Cardiac fibroblast (primary cell): Measurements from ENCODE around the gene DNAH7.
A peak's percentile ranks its signal among the peaks of the same experiment; 100 is the strongest.

ENCODE experiments used
- DNase-seq, 2 donors: peaks; one replicate each; pipeline versions ENCODE4 v3.0.0 to v3.0.0-alpha.2; 2010; ENCODE audit warnings: low read depth in 2 of 2
- H3K4me3 ChIP-seq, 2 donors: replicated peaks in 1 of 2; 1 replicate in 1 of 2; 2 replicates in 1 of 2; pipeline ENCODE4 v1.5.1; 2011; ENCODE audit warnings: low read depth in 2 of 2, low read length in 2 of 2, mild to moderate bottlenecking in 2 of 2, moderate library complexity in 1 of 2
- TF ChIP-seq, protein P1 (sequence below): IDR thresholded peaks from one replicate; pipeline ENCODE4 v1.5.1; 2011; ENCODE audit warnings: low read depth, mild to moderate bottlenecking, low read length, inconsistent platforms

Gene DNAH7

DNA sequence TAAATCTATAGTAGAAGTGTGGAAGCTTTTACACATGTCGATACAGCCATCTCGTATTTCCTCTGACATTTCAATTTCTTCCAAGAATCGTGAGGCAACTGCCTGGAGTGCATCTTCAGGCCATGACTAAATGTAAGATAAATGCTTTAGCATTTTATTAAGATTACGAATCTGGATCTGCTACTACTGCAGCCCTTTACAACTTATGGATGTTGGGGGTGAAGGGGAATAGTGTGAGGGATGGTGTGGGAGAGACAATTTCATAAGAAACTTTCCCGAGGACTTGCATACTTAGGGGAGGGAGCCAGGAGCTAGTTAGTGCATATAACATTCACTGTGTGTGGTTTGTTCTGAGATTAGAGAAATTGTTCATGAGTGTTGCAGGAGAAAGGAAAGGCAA lies 206.8 kb downstream of the DNAH7 start:
- peak; percentile 28 to 57 for DNase-seq
- TF ChIP-seq, protein P1, sequence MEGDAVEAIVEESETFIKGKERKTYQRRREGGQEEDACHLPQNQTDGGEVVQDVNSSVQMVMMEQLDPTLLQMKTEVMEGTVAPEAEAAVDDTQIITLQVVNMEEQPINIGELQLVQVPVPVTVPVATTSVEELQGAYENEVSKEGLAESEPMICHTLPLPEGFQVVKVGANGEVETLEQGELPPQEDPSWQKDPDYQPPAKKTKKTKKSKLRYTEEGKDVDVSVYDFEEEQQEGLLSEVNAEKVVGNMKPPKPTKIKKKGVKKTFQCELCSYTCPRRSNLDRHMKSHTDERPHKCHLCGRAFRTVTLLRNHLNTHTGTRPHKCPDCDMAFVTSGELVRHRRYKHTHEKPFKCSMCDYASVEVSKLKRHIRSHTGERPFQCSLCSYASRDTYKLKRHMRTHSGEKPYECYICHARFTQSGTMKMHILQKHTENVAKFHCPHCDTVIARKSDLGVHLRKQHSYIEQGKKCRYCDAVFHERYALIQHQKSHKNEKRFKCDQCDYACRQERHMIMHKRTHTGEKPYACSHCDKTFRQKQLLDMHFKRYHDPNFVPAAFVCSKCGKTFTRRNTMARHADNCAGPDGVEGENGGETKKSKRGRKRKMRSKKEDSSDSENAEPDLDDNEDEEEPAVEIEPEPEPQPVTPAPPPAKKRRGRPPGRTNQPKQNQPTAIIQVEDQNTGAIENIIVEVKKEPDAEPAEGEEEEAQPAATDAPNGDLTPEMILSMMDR = no peak

DNA sequence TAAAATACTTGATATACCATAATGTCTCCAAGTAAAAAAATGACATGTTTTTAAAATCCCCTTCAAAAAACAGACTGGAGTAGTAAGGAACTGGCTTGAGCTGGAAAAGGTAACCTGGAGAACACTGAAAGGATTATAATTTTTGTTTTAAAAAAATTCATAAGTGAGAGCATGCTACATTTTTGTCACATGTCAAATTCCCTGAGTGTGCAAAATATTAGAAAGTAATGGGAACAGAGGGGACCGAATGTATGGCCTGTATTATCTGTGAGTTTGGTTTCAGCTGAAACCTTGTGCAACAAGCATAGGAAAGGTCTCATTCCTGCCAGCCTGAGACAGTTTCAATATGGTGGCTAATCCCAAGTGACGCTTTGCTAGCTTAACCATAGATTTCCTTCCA lies 209.1 kb downstream of the DNAH7 start:
- TF ChIP-seq, protein P1 = no peak
- no peak for DNase-seq

More for the DNA sequence above, 206.8 kb downstream of the DNAH7 start:
- no peak overlapping the region for H3K4me3 ChIP-seq

DNA sequence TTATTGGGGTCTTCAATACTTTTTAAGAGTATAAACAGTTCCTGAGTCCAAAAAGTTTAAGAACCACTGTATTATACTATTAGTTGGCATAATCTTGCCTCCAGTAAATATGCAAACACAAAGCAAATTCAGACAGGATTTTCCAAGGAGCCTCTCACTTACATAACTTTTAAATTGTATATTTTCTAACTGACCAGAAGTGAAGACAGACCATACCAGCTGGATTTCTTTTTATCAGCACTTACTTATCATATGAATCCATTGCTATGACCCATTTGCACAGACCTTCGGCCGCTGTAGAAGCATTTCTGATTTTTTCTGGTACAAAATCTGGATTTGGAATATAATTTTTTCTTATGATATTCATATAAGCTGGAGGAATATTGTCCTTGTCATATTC lies 211.5 kb downstream of the DNAH7 start:
- TF ChIP-seq, protein P1 = no peak
- DNase-seq = no peak
- H3K4me3 ChIP-seq = no peak overlapping the region

More for the DNA sequence above, 209.1 kb downstream of the DNAH7 start:
- no peak overlapping the region for H3K4me3 ChIP-seq

DNA sequence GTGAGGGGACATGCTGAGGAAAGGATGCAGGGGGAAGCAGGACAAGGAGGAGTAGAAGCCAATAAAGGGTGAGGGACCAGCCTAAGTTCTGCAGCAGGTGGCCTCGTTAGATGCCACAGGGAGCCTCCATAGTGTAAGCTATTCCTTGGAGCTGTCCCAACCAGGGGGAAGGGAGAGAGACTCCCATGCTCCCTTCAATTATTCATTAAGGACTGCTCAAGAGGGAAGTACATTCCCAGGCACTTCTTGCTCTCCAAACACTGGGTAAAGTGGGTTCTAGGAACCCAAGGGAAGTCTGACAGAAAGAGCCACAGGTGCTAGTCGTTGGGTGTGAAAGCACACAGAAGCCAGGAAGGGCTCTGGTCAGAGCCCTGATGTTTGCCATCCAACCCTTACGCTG lies 217.9 kb downstream of the DNAH7 start:
- TF ChIP-seq, protein P1 = no peak

DNA sequence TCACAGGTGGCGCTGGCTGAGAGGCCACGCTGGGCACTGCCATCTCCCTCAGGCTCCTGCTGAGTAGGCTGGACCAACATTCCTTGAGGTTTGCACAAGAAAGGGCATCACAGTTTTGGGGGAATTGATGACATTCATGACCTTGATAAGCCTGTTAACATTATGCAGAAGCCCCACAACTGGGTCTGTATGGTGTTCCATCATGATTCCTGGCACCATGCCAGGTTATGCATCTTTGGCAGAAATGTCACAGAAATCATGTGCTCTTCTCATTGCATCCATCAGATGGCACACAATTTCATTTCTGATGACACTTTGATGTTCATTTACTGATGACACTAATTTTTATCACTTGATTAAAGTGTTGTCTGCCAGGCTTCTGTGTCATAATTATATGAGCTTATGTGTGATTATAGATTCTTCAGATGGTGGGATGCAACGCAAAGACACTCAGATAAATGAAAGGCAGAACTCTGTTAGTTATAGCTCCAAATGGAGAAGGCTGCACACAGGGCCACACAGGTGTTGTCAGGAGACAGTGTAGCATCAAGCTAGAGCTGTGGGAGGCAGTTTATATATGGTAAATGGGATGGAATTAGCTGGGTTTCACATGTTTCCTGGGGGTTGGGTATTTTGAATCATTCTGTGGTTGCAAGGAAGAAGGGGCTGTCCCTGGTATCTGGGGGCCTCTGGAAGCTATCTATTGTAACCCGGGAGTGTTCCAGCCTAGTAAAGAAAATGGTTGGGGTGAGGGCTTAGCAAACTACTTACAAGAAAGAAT lies 220.3 kb downstream of the DNAH7 start:
- no peak for DNase-seq
- TF ChIP-seq, protein P1 = no peak
- no peak overlapping the region for H3K4me3 ChIP-seq

More for the DNA sequence above, 217.9 kb downstream of the DNAH7 start:
- no peak overlapping the region for H3K4me3 ChIP-seq
- DNase-seq = no peak

DNA sequence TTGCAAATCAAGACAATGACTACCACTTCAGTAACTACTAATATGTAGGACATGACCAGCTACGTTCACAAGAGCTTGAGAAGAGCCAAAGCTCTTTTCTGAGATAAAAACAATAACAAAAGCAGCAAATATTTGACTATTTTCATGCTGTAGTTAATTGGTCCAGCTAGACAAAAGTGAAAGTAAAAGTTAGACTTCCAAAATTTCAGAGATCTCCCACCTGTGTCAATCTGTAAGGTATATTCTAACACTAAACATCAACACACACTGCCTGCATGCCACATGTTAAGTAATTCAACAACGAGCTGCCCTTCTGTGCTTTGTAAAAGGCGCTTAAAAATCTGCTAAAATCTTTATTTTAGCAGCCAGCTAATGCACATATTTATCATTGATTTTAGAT lies 225.7 kb downstream of the DNAH7 start:
- H3K4me3 ChIP-seq = no peak overlapping the region
- TF ChIP-seq, protein P1 = no peak

More for the DNA sequence above, 225.7 kb downstream of the DNAH7 start:
- no peak for DNase-seq
